Tibial nerve (tissue), 4 donors: ENCODE data around the gene OTOP2. TPM values are rescaled to one million over a fixed set of nuclear protein-coding genes. Genes with fewer than 3 reads are reported as not detected.
"Not testable (repeated sequence)": the region's sequence is repeated elsewhere in the genome, so short reads cannot be mapped to it uniquely, and the experiment has no call there.

Experiments
- DNase-seq, 2 donors: peaks; one replicate each; pipeline ENCODE4 v3.0.0-alpha.2; 2019; ENCODE audit warnings: low spot score in 2 of 2
- H3K27ac ChIP-seq, 4 donors: fragments of 200-600 bp; sonication (generic) in 3 of 4; one replicate each; pipeline ENCODE4 v1.5.1; 2017 to 2019; ENCODE audit warnings: mild to moderate bottlenecking in 1 of 4
- H3K27me3 ChIP-seq, 2 donors: fragments of 200-600 bp; sonication (generic) in 1 of 2; one replicate each; pipeline versions ENCODE4 v1.5.1 to v1.6.0; 2017 to 2019
- H3K36me3 ChIP-seq, 3 donors: fragments of 200-600 bp; sonication (generic); one replicate each; pipeline ENCODE4 v1.5.1; 2018 to 2019
- H3K4me1 ChIP-seq, 4 donors: fragments of 200-600 bp; sonication (generic) in 3 of 4; one replicate each; pipeline ENCODE4 v1.5.1; 2017 to 2019
- H3K4me3 ChIP-seq, 4 donors: fragments of 200-600 bp; sonication (generic) in 3 of 4; one replicate each; pipeline ENCODE4 v1.5.1; 2017 to 2019; ENCODE audit warnings: mild to moderate bottlenecking in 1 of 4, moderate library complexity in 1 of 4
- H3K9me3 ChIP-seq, 4 donors: fragments of 200-600 bp; sonication (generic) in 3 of 4; one replicate each; pipeline ENCODE4 v1.5.1; 2017 to 2019
- CTCF ChIP-seq, 5 experiments: fragments of 200-600 bp in 3 of 5; fragments of 450-650 bp in 2 of 5; sonication (generic) in 3 of 5; IDR thresholded peaks; one replicate each; pipeline ENCODE4 v1.5.1; 2016 to 2019; ENCODE audit warnings: antibody characterized with exemption in 5 of 5, mild to moderate bottlenecking in 3 of 5, moderate library complexity in 2 of 5
- EP300 ChIP-seq, 2 donors: sonication (generic); formaldehyde crosslinking; IDR thresholded peaks; one replicate each; pipeline ENCODE4 v1.6.1; 2017; ENCODE audit warnings: antibody characterized with exemption in 2 of 2, mild to moderate bottlenecking in 1 of 2
- POLR2A ChIP-seq, 2 donors: fragments of 450-650 bp; IDR thresholded peaks; one replicate each; pipeline ENCODE4 v1.6.1; 2017; ENCODE audit warnings: antibody characterized with exemption in 2 of 2, mild to moderate bottlenecking in 2 of 2, moderate library complexity in 2 of 2
- WGBS, 2 donors: methylation state at CpG; one replicate each; pipeline ENCODE4 v1.1.5; 2018; 5-methylcytosine and 5-hydroxymethylcytosine counted together
- total RNA-seq, 4 donors: library from RNA; depleted of rRNA; stranded (reverse); fragments of >200 nt; gene quantifications; one replicate each; pipeline ENCODE4 v1.1.0, GENCODE V29; 2016

OTOP2 gene
- total RNA-seq, 4 donors from 2014 or later = not detected

- 46 to 65% methylated on average over 14 to 16 of the region's 16 CpGs for WGBS, 2 donors
- DNase-seq = no peak
- Histone ChIP-seq H3K27me3 (no peaks in the 10 kb centered on the region), H3K9me3 (no peaks in the 10 kb centered on the region), H3K27ac (peak overlapping the region; percentile 75 to 92 (median 87)), H3K4me3 (peak overlapping the region; percentile 38 to 83 (median 72)), H3K36me3 (no peaks in the 10 kb centered on the region), H3K4me1 (peaks cover 0 to 22% (median 12%) of the 10 kb centered on the region in 4 donors)
- TF ChIP-seq POLR2A (IDR thresholded peaks at IDR 0.05) (no peak), CTCF (IDR thresholded peaks at IDR 0.05) (no peak), EP300 (IDR thresholded peaks at IDR 0.05) (no peak)
Observed at GRCh38 chr17:74981318-74981978, 57.4 kb downstream of the OTOP2 start.

GRCh38 chr17:74981979-74982662 lies 58.0 kb downstream of the OTOP2 start:
- TF ChIP-seq EP300 (IDR thresholded peaks at IDR 0.05) (peak in 1 of 2 donors; percentile 71), CTCF (IDR thresholded peaks at IDR 0.05) (peak in 2 of 5 experiments; percentile 37 to 50), POLR2A (IDR thresholded peaks at IDR 0.05) (peak; percentile 36 to 57)
- no peaks in the 10 kb centered on the region for H3K9me3 ChIP-seq
- peak; percentile 27 to 49 for DNase-seq
- H3K4me1 ChIP-seq = peaks cover 0 to 28% (median 14%) of the 10 kb centered on the region in 4 donors
- peak overlapping the region; percentile 38 to 83 (median 72) for H3K4me3 ChIP-seq
- peak overlapping the region; percentile 75 to 92 (median 87) for H3K27ac ChIP-seq
- no peaks in the 10 kb centered on the region for H3K27me3 ChIP-seq
- WGBS, 2 donors = 1 to 2% methylated on average over 27 to 58 of the region's 61 CpGs
- H3K36me3 ChIP-seq = no peaks in the 10 kb centered on the region

GRCh38 chr17:74982663-74983313 lies 58.7 kb downstream of the OTOP2 start:
- not testable (repeated sequence) for H3K27me3 ChIP-seq, DNase-seq, H3K36me3 ChIP-seq, H3K9me3 ChIP-seq
- peak overlapping the region; percentile 75 to 92 (median 87) for H3K27ac ChIP-seq
- WGBS, 2 donors = 31 to 35% methylated on average over 14 of the region's 14 CpGs
- H3K4me3 ChIP-seq = peak overlapping the region; percentile 38 to 83 (median 72)
- H3K4me1 ChIP-seq = peaks cover 0 to 30% (median 14%) of the 10 kb centered on the region in 4 donors

Other genes with a start within 250 kb of the OTOP2 start
- gene CD300LF, start 211.3 kb upstream of the OTOP2 start, total RNA-seq = 1 to 10 TPM in 1 of 4 donors, not detected in 3; 2.1 TPM
- 1 to 10 TPM in 3 of 4 donors, under 1 TPM in 1; 0.87 to 4.4 (median 2.3) TPM for gene RAB37, start 187.0 kb upstream of the OTOP2 start, total RNA-seq
- gene NHERF1, start 175.6 kb upstream of the OTOP2 start, total RNA-seq = 10 to 100 TPM; 42.2 to 55.2 (median 53.0) TPM
- 10 to 100 TPM; 27.5 to 78.6 (median 43.2) TPM for gene NAT9, start 147.9 kb upstream of the OTOP2 start, total RNA-seq
- 1 to 10 TPM in 1 of 4 donors, under 1 TPM in 3; 0.22 to 3.6 (median 0.50) TPM for gene GRIN2C, start 64.4 kb upstream of the OTOP2 start, total RNA-seq
- 10 to 100 TPM in 1 of 4 donors, 1 to 10 TPM in 3; 3.9 to 12.1 (median 8.8) TPM for gene FDXR, start 51.3 kb upstream of the OTOP2 start, total RNA-seq
- gene FADS6, start 30.6 kb upstream of the OTOP2 start, total RNA-seq = not detected
- gene USH1G, start 1.0 kb upstream of the OTOP2 start, total RNA-seq = under 1 TPM in 1 of 4 donors, not detected in 3; 0.87 TPM
- gene OTOP3, start 11.6 kb downstream of the OTOP2 start, total RNA-seq = not detected
- 10 to 100 TPM in 1 of 4 donors, 1 to 10 TPM in 3; 5.7 to 11.6 (median 8.9) TPM for gene HID1, start 48.5 kb downstream of the OTOP2 start, total RNA-seq
- 10 to 100 TPM; 10.7 to 19.2 (median 13.9) TPM for gene CDR2L, start 63.4 kb downstream of the OTOP2 start, total RNA-seq
- gene MRPL58, start 88.4 kb downstream of the OTOP2 start, total RNA-seq = 10 to 100 TPM; 32.1 to 51.9 (median 46.0) TPM
- gene ATP5PD, start 122.7 kb downstream of the OTOP2 start, total RNA-seq = 100 to 1,000 TPM; 171 to 241 (median 220) TPM
- gene KCTD2, start 123.0 kb downstream of the OTOP2 start, total RNA-seq = 10 to 100 TPM; 24.9 to 33.5 (median 32.6) TPM
- gene SLC16A5, start 163.7 kb downstream of the OTOP2 start, total RNA-seq = 10 to 100 TPM in 1 of 4 donors, 1 to 10 TPM in 3; 4.6 to 27.9 (median 7.7) TPM
- gene ARMC7, start 185.7 kb downstream of the OTOP2 start, total RNA-seq = 10 to 100 TPM in 1 of 4 donors, 1 to 10 TPM in 3; 4.2 to 12.0 (median 8.3) TPM
- 100 to 1,000 TPM; 137 to 194 (median 166) TPM for gene NT5C, start 207.5 kb downstream of the OTOP2 start, total RNA-seq
- 10 to 100 TPM; 13.5 to 53.4 (median 32.4) TPM for gene JPT1, start 230.2 kb downstream of the OTOP2 start, total RNA-seq